Pancreas (tissue), 10 donors: Measurements from ENCODE around the gene CXCL10. TPM values are rescaled to one million over a fixed set of nuclear protein-coding genes. Genes with fewer than 3 reads are reported as not detected.

ENCODE experiments used
- ATAC-seq, 4 donors: fragments of 200-7000 bp; cut with Tn5 transposase; one replicate each; pipeline versions ENCODE4 v1.8.0 to v1.9.1; 2020; ENCODE audit warnings: mild to moderate bottlenecking in 4 of 4, moderate library complexity in 4 of 4
- DNase-seq, 6 donors: peaks; one replicate each; pipeline ENCODE4 v3.0.0-alpha.2; 2020
- FAIRE-seq: peaks from 2 replicates; lab custom pipeline; 2012; peaks lifted over from hg19 to GRCh38; lab: Jason Lieb, UNC
- H3K27ac ChIP-seq, 4 donors: fragments of 200-600 bp; sonication (generic); 1 replicate in 3 of 4; 2 replicates in 1 of 4; pipeline versions ENCODE4 v1.5.0 to v1.8.0; 2020
- H3K27me3 ChIP-seq, 4 donors: fragments of 200-600 bp; one replicate each; pipeline ENCODE4 v1.8.0; 2021
- H3K36me3 ChIP-seq, 3 donors: fragments of 200-600 bp; sonication (generic) in 1 of 3; one replicate each; pipeline versions ENCODE4 v1.5.0 to v1.8.0; 2020 to 2021
- H3K4me1 ChIP-seq, 3 donors: fragments of 200-600 bp; one replicate each; pipeline ENCODE4 v1.8.0; 2021
- H3K4me3 ChIP-seq, 4 donors: fragments of 200-600 bp; sonication (generic) in 2 of 4; one replicate each; pipeline versions ENCODE4 v1.5.0 to v1.8.0; 2020 to 2021
- H3K9me3 ChIP-seq, 4 donors: fragments of 200-600 bp; one replicate each; pipeline ENCODE4 v1.8.0; 2021
- CTCF ChIP-seq, 4 donors: fragments of 200-600 bp; sonication (generic) in 3 of 4; IDR thresholded peaks; one replicate each; pipeline versions ENCODE4 v1.5.0 to v1.8.0; 2021; ENCODE audit warnings: antibody characterized with exemption in 4 of 4
- WGBS, 2 donors: extraction: QIAGEN DNeasy Blood & Tissue Kit; methylation state at CpG; one replicate each; pipeline ENCODE4 v1.1.7; 2013; 5-methylcytosine and 5-hydroxymethylcytosine counted together
- intact Hi-C, 3 donors: fragments of 100-400 bp; cut with DNase I; formaldehyde crosslinking; loops; one replicate each; pipeline versions ENCODE4 v1.11.1 to v1.14.2; 2022
- polyA plus RNA-seq, 2 donors: library from polyadenylated mRNA; stranded (reverse); fragments of 200-250 nt; gene quantifications; one replicate each; pipeline ENCODE4 v1.2.3, GENCODE V29; 2013
- total RNA-seq, 6 donors: library from RNA; stranded (reverse); fragmentation: NEBNext Ultra II Directional in 4 of 6; extraction: Animal tissue kit (Norgen Biotek cat#: 25700) in 4 of 6; gene quantifications; one replicate each; pipeline versions ENCODE4 v1.2.1 to v1.2.4, GENCODE V29; 2021 to 2023
- donor health status: healthy with polysubstance abuse.
- donor health status: DM: no; HTN: no; CAD: no; lungs with moderate emphysema.
- donor health status: DM: no; HTN: no; CAD: no.
- donor health status: control.
- donor health status: control.
- donor health status: Bipolar disorder and iron deficiency.
- donor health status: DM: yes; HTN: yes; CAD: no.
- donor health status: DM: no; HTN: no; CAD: no.
- donor health status: DM: no; HTN: no; CAD: no.
- donor health status: DM: yes; HTN: yes; CAD: no.

CXCL10 gene
- total and polyA plus RNA-seq, 8 donors: 0.19 to 1.7 (median 0.38) TPM; not detected in 3

GRCh38 chr4:76024065-76024464 lies 768 bp upstream of the CXCL10 start:
- Histone ChIP-seq H3K27ac (no peak overlapping the region), H3K4me1 (no peaks in the 10 kb centered on the region), H3K36me3 (no peaks in the 10 kb centered on the region), H3K9me3 (no peaks in the 10 kb centered on the region), H3K4me3 (no peak overlapping the region), H3K27me3 (no peaks in the 10 kb centered on the region)
- FAIRE-seq: no peak
- ATAC-seq: no peak
- 78 to 83% methylated on average over 4 of the region's 4 CpGs for WGBS, 2 donors
- DNase-seq: no peak
- no peak for TF ChIP-seq CTCF (IDR thresholded peaks at IDR 0.05)
- intact Hi-C loops: no loop called here

GRCh38 chr4:76022677-76023076 lies 620 bp downstream of the CXCL10 start:
- H3K9me3 ChIP-seq: no peaks in the 10 kb centered on the region
- no peak overlapping the region for H3K27ac ChIP-seq
- no peak for TF ChIP-seq CTCF (IDR thresholded peaks at IDR 0.05)
- intact Hi-C loops: no loop called here
- H3K27me3 ChIP-seq: no peaks in the 10 kb centered on the region
- 42 to 45% methylated on average over 2 of the region's 2 CpGs for WGBS, 2 donors
- FAIRE-seq: no peak
- DNase-seq: no peak
- ATAC-seq: no peak
- no peak overlapping the region for H3K4me3 ChIP-seq
- H3K36me3 ChIP-seq: no peaks in the 10 kb centered on the region
- H3K4me1 ChIP-seq: no peaks in the 10 kb centered on the region

GRCh38 chr4:76022031-76022430 lies 1.3 kb downstream of the CXCL10 start:
- H3K4me3 ChIP-seq: no peak overlapping the region
- H3K27ac ChIP-seq: no peak overlapping the region
- H3K36me3 ChIP-seq: no peaks in the 10 kb centered on the region
- WGBS, 2 donors: 86 to 89% methylated on average over 4 of the region's 4 CpGs
- ATAC-seq: no peak
- FAIRE-seq: no peak
- DNase-seq: no peak
- H3K9me3 ChIP-seq: no peaks in the 10 kb centered on the region
- H3K27me3 ChIP-seq: no peaks in the 10 kb centered on the region
- H3K4me1 ChIP-seq: no peaks in the 10 kb centered on the region
- intact Hi-C loops: no loop called here
- no peak for TF ChIP-seq CTCF (IDR thresholded peaks at IDR 0.05)

- H3K36me3 ChIP-seq: no peaks in the 10 kb centered on the region
- WGBS, 2 donors: 95 to 98% methylated on average over 3 of the region's 3 CpGs
- ATAC-seq (no peak), FAIRE-seq (no peak), DNase-seq (no peak)
- H3K4me3 ChIP-seq: no peak overlapping the region
- H3K27ac ChIP-seq: peak overlapping the region in 1 of 4 donors; percentile 14
- H3K4me1 ChIP-seq: peaks cover 0 to 13% (median 7%) of the 10 kb centered on the region in 3 donors
- no peaks in the 10 kb centered on the region for H3K9me3 ChIP-seq
- TF ChIP-seq CTCF (IDR thresholded peaks at IDR 0.05): no peak
- no peaks in the 10 kb centered on the region for H3K27me3 ChIP-seq
- intact Hi-C loops: no loop called here
These were observed 6.1 kb downstream of the CXCL10 start for GRCh38 chr4:76017056-76017686.

GRCh38 chr4:76016393-76016792 lies 6.9 kb downstream of the CXCL10 start:
- peaks cover 0 to 13% (median 11%) of the 10 kb centered on the region in 3 donors for H3K4me1 ChIP-seq
- ATAC-seq (peak; percentile 93 to 98 (median 96)), FAIRE-seq (no peak), DNase-seq (peak; percentile 64 to 89 (median 82))
- no peak overlapping the region for H3K4me3 ChIP-seq
- H3K27me3 ChIP-seq: no peaks in the 10 kb centered on the region
- 35 to 52% methylated on average over 2 of the region's 2 CpGs for WGBS, 2 donors
- no peak for TF ChIP-seq CTCF (IDR thresholded peaks at IDR 0.05)
- intact Hi-C loops: no loop called here
- no peaks in the 10 kb centered on the region for H3K36me3 ChIP-seq
- peak overlapping the region in 1 of 4 donors; percentile 14 for H3K27ac ChIP-seq
- H3K9me3 ChIP-seq: no peaks in the 10 kb centered on the region
